HS-5 (cell line): ENCODE results near the gene DPP9.
"Not testable (repeated sequence)": the region's sequence is repeated elsewhere in the genome, so short reads cannot be mapped to it uniquely, and the experiment has no call there.

Experiments
- DNase-seq: peaks from one replicate; pipeline ENCODE4 v3.0.0-alpha.2; 2012; ENCODE audit warnings: low read depth

Gene DPP9

DNA sequence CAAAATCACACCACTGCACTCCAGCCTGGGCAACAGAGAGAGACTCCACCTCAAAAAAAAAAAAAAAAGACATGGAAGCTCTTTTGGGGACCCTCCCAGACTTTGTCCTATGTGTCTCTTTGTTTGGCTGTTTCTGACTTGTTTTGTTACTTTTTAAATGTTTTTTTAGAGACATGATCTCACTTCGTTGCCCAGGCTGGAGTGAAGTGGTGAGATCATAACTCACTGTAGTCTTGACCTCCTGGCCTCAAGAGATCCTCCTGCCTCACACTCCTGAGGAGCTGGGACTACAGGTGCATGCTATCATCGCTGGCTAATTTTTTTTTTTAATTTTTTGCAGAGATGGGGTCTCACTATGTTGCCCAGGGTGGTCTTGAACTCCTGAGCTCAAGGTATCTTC, 16.4 kb upstream of the DPP9 start:
- no peak for DNase-seq

DNA sequence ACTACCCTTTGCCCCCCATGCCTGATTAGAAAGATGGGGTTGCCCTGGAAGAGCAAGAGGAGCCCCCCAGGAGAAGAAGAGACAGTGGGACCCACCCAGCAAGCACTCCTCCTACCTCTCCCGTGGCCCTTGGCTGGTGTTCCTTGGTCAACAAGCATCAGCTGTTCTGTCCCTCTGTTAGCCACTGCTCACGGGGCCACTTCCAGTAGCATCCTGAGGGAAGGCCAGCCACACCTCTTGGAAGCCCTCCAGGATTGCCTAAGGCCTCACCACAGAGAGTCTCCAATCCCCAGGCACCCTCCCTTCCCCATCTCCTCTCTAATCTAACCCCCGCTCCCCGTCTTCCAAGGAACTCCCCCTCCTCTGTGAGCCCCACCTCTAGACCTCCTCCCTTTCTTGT, 15.1 kb upstream of the DPP9 start:
- DNase-seq = no peak

DNA sequence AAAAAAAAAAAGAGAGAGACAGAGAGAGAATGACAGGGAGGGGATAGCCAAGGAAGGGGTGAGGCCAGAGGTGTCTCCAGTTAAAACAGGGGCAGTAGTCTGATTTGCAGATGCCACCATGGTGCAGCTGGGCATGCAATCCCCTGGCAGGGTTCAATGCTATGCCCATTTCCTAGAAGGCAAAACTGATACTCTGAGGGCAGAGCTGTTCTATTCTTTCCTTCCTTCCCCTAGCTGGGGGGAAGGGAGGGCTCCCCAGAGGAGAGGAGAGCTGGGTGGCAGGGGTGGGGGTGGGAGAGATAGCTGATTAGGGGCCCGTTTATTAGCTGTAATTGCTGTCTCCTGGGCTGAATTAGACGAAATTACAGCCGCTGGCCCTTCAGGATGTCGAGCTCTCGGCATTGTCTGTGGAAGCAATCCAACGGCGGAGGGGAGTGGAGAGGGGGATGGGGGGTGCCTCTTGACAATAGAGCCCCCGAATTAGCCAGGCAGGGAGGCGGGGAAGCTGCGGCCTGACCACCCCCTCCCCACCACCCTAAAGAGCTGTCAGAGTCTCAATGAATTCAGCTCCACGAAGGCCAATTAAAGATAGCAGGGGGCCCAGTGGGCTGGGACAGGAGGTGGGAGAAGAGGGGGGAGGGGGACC, 14.4 kb upstream of the DPP9 start:
- no peak for DNase-seq

DNA sequence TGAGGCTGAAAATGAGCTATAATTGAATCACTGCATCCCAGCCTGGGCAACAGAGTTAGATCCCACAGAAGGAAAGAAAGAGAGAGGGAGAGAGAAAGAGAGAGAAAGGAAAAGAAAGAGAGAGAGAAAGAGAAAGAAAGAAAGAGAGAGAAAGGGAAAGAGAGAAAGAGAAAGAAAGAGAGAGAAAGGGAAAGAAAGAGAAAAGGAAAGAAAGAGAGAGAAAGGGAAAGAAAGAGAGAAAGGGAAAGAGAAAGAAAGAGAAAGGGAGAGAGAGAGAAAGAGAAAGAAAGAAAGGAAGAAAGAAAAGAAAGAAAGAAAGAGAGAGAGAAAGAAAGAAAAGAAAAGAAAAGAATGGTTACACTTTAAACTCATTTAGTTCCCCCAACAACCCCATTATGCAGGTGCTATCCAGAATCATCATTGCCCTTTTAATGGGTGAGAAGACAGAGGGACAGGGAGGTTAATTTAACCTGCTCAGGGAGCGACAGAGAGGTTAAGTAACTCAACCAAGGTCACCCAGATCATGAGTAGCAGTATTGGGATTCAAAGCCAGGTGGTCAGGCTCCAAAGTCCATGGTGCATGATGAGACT, 10.2 kb upstream of the DPP9 start:
- DNase-seq = no peak

DNA sequence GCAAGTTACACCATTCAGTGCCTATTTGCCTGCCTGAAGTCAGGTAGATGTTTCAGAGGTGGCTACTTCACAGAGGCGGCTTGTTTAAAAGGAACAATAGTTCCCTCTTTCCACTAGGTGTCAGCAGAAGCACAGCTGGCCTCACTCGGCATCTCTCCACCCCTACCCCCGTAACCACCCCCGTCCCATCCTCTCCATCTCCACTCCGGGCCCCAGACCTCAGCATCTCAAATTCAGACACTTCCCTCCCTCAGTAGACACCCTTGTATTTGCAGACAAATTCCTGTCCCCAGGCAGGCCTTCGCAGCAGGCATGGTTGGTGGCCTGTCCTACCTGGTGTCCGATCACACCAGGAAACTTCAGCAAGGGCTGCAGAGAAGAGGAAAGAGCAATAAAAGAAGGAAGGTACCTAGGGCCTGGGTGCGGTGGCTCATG, 9.1 kb upstream of the DPP9 start:
- DNase-seq = no peak

DNA sequence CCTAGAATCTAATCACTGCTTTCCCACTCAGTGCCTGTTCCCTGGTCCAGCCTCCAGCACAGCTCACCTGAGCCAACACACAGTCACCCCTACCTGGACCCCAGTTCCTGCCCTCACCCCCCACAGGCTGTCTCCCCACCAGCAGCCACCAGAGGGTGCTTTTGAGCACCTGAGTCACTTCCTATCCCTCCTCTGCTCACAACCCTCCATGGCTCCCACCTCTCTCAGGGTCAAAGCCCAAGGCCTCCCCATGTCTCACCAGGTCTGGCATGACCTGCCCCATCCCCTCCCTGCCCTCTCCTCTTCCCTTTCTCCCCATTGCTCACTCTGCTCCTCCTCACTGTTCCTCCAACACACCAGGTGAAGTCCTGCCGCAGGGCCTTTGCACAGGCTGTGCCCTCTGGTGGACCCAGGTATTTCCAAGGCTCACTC, 7.1 kb upstream of the DPP9 start:
- no peak for DNase-seq

DNA sequence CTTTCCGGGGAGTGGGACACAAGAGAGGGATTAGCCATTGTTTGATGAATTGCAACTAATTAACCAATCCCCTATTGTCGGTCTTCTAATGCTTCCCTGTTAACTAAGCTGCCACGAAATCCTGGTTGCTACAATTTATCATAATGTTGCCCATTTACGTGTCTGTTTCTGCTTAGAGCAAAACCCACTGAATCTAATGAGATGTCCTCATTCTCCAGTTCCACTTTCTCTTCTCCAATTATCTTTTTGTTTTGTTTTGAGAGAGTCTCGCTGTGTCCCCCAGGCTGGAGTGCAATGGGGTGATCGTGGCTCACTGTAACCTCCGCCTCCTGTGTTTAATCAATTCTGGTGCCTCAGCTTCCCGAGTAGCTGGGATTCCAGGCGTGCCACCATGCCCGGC, 5.2 kb upstream of the DPP9 start:
- no peak for DNase-seq

DNA sequence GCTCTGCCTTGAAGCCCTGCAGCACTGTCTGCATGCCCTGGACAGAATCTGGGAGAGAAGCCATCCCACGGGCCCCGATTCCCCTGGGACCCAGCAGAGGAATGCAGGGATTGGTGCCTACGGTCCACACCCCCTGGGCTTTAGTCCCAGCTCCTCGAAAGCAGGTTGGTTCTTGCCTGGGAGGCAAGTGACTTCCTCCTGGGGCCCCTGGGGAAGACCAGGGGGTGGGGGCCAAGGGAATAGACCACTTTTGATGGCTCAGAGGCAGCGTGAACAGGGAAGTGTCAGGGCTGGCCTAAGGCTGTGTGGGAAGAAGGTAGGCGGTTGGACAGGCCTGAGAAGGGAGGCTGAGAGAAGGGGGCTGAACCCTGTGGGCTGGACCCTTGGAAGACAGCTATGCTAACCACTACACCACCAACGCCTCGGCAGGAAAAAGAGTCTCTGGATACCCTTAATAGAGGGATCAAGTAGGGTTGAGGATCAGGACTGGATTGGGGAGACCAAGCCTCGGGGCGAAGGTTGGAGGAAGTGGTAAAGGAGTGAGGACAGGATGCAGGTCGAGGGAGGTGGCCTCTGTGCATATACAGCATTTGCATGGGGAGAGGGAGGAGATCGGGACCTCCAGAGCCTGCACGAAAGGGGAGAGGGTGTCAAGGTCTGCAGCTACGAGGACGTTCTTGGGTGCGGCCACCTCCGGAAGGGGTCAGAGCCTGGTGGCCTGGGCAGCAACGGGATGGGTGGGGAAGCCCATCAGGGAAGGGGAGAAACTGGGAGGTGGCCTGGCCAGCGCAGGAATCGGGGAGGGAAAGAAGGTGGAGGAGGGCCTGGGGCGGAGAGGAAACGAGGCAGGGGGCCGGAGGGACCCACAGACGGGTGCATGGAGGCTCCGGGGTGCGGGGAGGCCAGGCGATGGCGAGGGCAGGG, 709 bp downstream of the DPP9 start:
- peak; percentile 65 for DNase-seq

DNA sequence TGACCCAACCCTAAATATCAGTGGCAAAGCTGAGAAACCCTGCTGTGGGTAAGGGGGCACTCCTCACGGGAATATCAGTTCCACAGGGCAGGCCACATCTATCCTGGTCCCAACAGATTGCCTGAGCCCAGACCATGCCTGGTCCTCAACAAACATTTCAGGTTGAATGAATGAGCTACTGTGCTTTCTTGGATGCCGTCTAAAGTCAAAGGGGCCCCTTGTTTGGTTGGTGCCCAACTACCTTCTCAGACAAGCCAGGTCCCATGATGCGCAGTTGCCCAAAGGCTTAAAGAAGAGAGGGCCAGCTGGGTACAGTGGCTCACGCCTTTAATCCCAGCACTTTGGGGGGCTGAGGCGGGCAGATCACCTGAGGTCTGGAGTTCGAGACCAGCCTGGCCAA, 2.4 kb downstream of the DPP9 start:
- DNase-seq = no peak

DNA sequence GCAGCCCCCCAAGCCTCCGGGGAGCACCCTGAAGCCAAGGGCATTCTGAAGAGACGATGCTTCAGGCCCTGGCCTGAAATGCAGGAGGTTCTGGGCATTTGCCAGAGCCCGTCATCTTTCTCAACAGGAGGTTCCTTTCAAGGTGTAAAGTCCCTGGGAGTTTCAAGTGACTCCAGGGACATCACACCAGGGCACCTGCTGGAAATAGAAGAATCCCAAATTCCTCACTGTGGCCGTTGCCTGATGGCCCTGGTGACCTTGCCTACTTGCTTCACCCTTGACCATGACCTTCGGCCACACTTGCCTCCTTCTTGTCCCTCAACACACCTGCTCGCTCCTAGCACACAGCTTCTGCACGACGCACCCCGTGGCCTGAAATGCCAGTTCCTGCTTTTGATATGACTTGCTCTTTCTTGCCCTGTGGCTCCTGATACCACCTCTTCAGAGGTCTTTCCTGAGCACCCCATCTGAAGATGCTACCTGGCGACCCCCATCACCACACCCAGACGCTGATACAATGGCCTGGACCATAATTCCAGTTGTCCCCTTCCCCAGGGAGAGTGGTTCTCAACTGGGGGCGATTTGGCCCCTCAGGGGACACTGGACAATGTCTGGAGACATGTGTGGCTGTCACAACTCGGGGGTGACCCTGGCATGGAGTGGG, 3.5 kb downstream of the DPP9 start:
- no peak for DNase-seq

DNA sequence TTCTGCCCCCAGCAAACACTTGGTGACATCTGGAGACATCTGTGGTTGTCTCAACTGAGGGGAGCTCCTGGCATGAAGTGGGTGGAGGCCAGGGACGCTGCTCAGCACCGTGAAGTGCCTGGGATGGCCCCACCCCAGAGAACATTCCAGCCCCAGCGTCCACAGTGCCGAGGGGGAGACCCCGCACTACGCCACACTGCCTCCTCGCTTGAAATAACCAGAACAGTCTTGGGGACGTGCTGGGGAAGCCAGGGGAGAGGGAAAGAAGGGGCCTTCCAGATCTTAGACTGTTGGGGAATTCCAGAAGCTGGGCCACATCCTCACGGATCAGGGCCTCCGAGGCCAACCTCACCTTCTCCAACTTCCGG, 4.2 kb downstream of the DPP9 start:
- no peak for DNase-seq

DNA sequence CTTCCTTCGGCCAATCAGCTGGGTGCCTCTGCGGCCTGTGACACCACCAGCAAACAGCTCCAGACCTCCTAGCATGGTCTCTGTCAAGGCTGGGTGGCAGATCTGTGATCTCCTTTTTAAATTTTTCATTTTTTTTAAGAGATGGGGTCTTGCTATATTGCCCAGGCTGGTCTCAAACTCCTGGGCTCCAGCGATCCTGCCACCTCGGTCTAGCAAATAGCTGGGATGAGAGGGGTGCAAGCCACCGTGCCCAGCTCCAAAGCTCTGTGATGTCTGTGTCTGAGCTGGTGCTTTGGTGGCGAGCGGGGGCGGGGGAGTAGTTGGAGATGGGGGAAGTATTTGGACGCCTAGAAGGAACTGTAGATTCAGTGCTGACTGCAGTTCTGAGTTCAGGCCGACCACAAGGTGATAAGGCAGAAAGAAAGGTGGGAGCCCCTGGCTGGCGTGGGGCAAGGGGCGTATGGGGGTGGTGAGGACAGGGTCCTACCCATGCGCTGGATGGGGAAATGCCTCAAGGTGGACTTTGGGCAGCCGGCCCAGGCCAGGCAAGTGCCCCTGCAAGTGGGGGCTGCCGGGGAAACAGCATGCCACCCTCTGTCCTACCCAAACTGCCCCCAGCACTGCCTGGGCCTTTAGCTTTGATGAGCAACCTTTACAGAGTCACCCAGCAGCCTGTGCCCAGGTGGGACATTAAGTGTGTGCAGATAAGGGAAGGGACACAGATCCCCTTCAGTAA, 5.5 kb downstream of the DPP9 start:
- no peak for DNase-seq

DNA sequence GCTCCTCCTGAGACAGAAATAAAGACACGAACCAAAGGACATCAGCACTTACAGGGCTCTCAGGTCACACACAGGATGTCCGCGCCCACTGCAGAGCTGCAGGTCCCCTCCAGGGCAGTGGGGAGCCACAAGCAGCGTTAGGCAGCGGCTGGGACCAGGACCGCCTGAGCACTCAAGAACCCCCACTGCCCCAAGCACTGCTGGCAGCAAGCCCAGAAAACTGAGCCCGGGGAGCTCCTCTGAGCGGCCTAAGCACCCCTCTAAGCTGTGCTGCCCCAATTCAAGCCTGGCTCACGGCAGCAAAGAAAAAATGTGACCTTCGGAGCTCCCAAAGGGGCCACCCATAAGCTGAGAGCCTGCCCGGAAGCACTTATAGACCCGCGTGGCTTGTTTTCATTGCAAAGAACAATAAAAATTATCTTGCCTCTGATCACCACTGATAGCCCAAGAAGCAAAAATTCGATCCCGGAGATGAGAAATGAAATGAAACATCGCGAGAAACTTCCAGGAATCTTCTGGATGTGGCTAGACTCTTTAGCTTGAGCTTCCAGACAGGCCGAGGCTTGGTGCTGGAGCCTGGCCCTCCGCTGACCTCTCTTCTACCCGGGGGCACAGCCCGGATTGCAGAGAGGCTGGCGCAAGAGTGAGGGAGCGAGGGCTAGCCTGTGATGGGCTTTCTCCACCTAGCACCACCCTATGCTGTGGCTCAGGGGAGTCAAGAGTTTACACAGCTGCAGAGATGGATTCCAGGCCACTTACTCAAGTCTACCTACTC, 6.3 kb downstream of the DPP9 start:
- peak; percentile 94 for DNase-seq

DNA sequence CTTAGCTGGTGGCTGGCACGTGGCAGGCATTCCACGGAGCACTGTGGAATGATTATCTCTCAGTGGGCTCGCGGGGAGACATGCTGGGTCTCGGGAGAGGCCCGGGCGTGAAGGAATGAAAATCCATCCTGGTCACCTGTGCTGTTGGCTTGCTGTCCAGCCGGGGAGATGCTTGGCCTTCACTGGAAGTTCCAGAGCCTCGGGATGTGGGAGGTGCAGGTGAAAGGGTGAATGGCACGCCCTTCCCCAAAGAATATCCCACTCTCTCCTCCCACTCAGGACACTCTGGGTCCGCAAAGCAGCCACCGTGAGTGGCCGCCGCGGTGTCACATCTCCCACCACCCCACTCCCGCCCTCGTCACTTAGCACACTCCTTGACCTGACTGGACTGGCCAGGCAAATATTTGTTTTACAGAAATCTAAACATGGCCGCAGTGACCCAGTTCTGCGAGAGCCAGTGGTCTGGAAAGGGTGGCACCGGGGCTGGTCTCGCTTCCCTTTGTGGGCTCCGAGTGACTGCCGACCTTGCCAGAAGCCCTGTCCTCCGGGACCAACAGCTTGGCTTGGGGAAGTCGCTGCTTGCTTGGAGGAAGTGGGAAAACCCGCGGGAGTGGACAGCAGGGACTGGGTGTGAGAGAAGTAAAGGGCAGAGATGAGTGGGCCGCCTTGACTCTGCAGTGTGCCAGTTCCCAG, 8.0 kb downstream of the DPP9 start:
- DNase-seq = no peak

DNA sequence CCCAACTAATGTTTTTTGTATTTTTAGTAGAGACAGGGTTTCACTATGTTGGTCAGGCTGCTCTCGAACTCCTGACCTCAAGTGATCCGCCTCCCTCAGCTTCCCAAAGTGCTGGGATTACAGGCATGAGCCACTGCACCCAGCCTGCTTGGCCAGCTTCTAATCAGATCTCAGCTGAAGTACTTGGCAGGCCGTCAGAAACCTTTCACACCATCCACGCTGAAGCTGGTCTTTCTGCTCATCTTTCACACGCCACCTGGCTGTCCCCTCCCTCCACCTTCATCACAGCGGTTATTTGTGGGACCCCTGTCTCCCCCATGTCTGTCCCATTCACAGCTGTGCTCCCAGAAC, 8.5 kb downstream of the DPP9 start:
- not testable (repeated sequence) for DNase-seq

DNA sequence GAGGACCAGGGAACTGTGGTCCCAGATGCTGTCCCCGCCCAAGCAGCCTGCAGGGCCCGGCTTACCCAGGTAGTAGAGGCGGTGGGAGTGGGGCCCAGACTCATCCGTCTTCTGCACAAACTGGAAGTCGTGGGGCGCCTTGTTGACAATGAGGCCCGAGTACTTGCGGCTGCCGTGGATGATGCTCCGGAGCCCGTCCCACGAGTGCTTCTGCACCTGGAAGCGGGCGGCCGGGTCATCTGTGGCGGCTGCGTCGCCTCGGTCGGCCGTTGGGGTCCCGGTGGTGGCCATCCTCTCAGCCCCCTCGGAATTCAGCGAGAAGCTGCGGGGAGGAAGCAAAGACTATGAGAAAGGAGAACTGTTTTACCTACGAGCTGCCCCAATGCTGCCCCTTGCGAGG, 9.6 kb downstream of the DPP9 start:
- no peak for DNase-seq

DNA sequence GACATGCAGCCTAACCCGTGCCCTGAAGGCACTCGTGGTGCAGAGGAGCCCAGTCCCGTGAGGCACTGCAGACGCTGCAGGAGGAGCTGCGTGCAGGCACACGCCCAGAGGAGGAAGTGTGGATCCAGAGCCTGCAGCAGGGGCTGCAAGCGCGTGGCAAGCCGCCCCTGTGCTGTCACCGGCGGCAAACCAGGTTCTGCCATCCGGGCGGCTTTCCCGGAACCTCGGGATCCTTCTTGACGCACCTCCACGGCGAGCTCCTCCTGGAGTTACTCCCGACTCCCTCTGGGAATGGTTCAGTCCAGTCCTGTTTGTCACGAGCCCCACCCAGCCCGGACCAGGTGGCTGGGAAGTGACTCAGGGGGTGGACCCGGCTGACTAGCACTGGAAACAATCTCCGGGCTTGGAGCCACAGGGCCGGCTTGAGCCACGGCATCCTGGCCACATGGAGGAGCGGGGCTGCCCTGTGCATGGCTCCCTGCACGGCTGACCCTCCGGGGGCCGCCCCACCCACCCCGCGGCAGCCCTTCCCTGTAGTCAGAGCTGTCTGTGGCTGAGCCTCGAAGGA, 10.2 kb downstream of the DPP9 start:
- peak; percentile 99 for DNase-seq

DNA sequence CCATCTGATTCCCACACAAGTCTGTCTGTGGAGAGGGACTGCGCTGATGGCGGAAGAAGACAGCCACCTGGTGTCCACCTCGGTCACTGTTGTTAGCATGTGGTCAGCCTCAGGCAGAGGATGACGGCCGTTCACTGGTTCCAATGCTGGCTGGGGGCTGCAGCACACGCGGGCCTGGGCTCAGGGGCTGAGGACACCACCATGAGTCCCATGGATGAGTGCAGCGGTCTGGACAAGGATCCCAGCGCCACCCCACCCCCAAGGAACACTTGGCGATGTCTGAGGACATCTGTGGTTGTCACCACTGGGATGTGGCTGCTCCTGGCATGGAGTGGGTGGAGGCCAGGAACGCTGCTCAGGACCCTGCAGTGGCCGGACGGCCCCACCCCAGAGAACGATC, 10.9 kb downstream of the DPP9 start:
- no peak for DNase-seq

DNA sequence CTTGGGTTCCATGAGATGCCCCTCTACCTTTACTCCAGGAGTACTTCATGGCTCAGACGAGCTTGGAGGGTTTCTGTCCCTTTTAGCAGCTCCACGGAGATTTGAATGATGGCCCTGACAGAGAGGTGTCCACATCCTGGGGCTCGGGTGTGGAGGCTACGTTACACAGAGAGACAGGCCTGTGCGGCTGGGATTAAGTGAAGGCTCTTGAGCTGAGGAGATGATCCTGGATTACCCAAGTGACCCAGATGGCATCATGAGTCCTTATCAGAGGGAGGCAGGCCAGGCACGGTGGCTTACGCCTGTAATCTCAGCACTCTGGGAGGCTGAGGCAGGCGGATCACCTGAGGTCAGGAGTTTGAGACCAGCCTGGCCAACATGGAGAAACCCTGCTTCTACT, 12.4 kb downstream of the DPP9 start:
- no peak for DNase-seq

DNA sequence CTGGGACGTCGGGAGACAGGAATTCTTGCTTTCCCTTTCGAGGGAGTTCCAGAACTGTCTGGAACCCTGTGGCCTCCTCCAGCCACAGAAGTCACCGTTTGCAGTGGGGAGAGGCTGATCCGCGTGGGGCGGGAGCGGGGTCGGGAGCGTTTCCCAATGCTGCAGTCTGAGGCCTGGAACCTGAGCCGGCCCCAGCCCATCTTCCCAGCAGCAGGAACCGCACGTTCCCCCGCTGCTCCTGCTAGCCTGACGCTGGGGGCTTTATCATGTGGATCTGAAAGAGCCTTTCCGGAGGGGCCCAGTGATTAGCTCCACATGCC, 13.4 kb downstream of the DPP9 start:
- DNase-seq = no peak
